Coronary artery (tissue), 2 donors: ENCODE measurements around the gene MYLK.

Experiments
- DNase-seq: peaks from one replicate; pipeline ENCODE4 v3.0.0-alpha.2; 2017; ENCODE audit warnings: low spot score
- H3K27ac ChIP-seq, 2 donors: fragments of 200-600 bp; sonication (generic); one replicate each; pipeline ENCODE4 v1.5.1; 2016 to 2019
- H3K4me3 ChIP-seq: fragments of 200-600 bp; sonication (generic); 2 replicates; pipeline ENCODE4 v1.5.1; 2016; ENCODE audit warnings: mild to moderate bottlenecking, moderate library complexity
- CTCF ChIP-seq: fragments of 200-600 bp; sonication (generic); IDR thresholded peaks from one replicate; pipeline ENCODE4 v1.5.1; 2019; ENCODE audit warnings: antibody characterized with exemption

The MYLK gene

GRCh38 chr3:123696808-123697207 lies 187.3 kb downstream of the MYLK start:
- no peak for DNase-seq
- Histone ChIP-seq H3K4me3 (peak overlapping the region; percentile 81), H3K27ac (peak overlapping the region; percentile 90 to 98)
- no peak for TF ChIP-seq CTCF

- TF ChIP-seq CTCF = no peak
- Histone ChIP-seq H3K4me3 (peak overlapping the region; percentile 81), H3K27ac (peak overlapping the region; percentile 90 to 98)
- DNase-seq = no peak
Observed at GRCh38 chr3:123695731-123696640, 188.1 kb downstream of the MYLK start.

- DNase-seq = no peak
- peak overlapping the region; percentile 81 for H3K4me3 ChIP-seq
- H3K27ac ChIP-seq = peak overlapping the region; percentile 85 to 90
- TF ChIP-seq CTCF = no peak
Observed at GRCh38 chr3:123695152-123695551, 189.0 kb downstream of the MYLK start.

GRCh38 chr3:123694366-123695087 lies 189.6 kb downstream of the MYLK start:
- H3K4me3 ChIP-seq = peak overlapping the region; percentile 81
- no peak for DNase-seq
- H3K27ac ChIP-seq = peak overlapping the region; percentile 85 to 90
- TF ChIP-seq CTCF = no peak

- no peak for DNase-seq
- Histone ChIP-seq H3K4me3 (peak overlapping the region; percentile 81), H3K27ac (peak overlapping the region; percentile 85 to 90)
- TF ChIP-seq CTCF = no peak
Observed at GRCh38 chr3:123693584-123694190, 190.4 kb downstream of the MYLK start.

GRCh38 chr3:123692671-123693070 lies 191.5 kb downstream of the MYLK start:
- DNase-seq = no peak
- Histone ChIP-seq H3K27ac (peak overlapping the region; percentile 71 to 85), H3K4me3 (peak overlapping the region; percentile 81)
- no peak for TF ChIP-seq CTCF
